Heart left ventricle (tissue), 16 donors: ENCODE results near the gene RAB4A. TPM values are rescaled to one million over a fixed set of nuclear protein-coding genes. Genes with fewer than 3 reads are reported as not detected.

Source experiments
- ATAC-seq, 4 donors: fragments of 200-7000 bp; cut with Tn5 transposase; one replicate each; pipeline ENCODE4 v1.9.1; 2020 to 2022; ENCODE audit warnings: moderate library complexity in 4 of 4, mild to moderate bottlenecking in 3 of 4, moderate number of reproducible peaks in 1 of 4
- DNase-seq, 5 donors: peaks; one replicate each; pipeline ENCODE4 v3.0.0-alpha.2; 2020
- H3K27ac ChIP-seq, 12 donors: fragments of 200-600 bp; sonication (generic) in 4 of 12; one replicate each; pipeline versions ENCODE4 v1.5.0 to v1.8.0; 2016 to 2022; ENCODE audit warnings: mild to moderate bottlenecking in 2 of 12
- H3K27me3 ChIP-seq, 9 donors: fragments of 200-600 bp; sonication (generic) in 2 of 9; one replicate each; pipeline versions ENCODE4 v1.5.1 to v1.8.0; 2016 to 2022; ENCODE audit warnings: mild to moderate bottlenecking in 3 of 9
- H3K36me3 ChIP-seq, 9 donors: fragments of 200-600 bp; sonication (generic) in 2 of 9; one replicate each; pipeline versions ENCODE4 v1.5.0 to v1.8.0; 2018 to 2022; ENCODE audit warnings: mild to moderate bottlenecking in 2 of 9
- H3K4me1 ChIP-seq, 12 donors: fragments of 200-600 bp; sonication (generic) in 4 of 12; one replicate each; pipeline versions ENCODE4 v1.5.0 to v1.8.0; 2016 to 2022; ENCODE audit warnings: mild to moderate bottlenecking in 3 of 12
- H3K4me3 ChIP-seq, 12 donors: fragments of 200-600 bp; sonication (generic) in 4 of 12; one replicate each; pipeline versions ENCODE4 v1.5.0 to v1.8.0; 2017 to 2022; ENCODE audit warnings: mild to moderate bottlenecking in 9 of 12, moderate library complexity in 4 of 12
- H3K9me3 ChIP-seq, 12 donors: fragments of 200-600 bp; sonication (generic) in 4 of 12; one replicate each; pipeline versions ENCODE4 v1.5.0 to v1.8.0; 2016 to 2022; ENCODE audit warnings: mild to moderate bottlenecking in 1 of 12
- CTCF ChIP-seq, 12 donors: fragments of 200-600 bp; sonication (generic) in 4 of 12; IDR thresholded peaks; one replicate each; pipeline versions ENCODE4 v1.5.0 to v1.8.0; 2018 to 2022; ENCODE audit warnings: antibody characterized with exemption in 12 of 12, mild to moderate bottlenecking in 5 of 12
- POLR2A ChIP-seq, 2 donors: fragments of 450-650 bp; IDR thresholded peaks; one replicate each; pipeline ENCODE4 v1.6.1; 2017; ENCODE audit warnings: antibody characterized with exemption in 2 of 2, mild to moderate bottlenecking in 2 of 2, moderate library complexity in 2 of 2
- WGBS, 4 donors: extraction: QIAGEN DNeasy Blood & Tissue Kit in 2 of 4; methylation state at CpG; one replicate each; pipeline versions ENCODE4 v1.1.5 to v1.1.7; 2013 to 2018; 5-methylcytosine and 5-hydroxymethylcytosine counted together
- intact Hi-C, 10 donors: fragments of 100-400 bp; cut with DNase I; formaldehyde crosslinking; loops; one replicate each; pipeline versions ENCODE4 v1.11.1 to v1.14.2; 2022
- polyA plus RNA-seq, 2 donors: library from polyadenylated mRNA; stranded (reverse); fragments of 200-250 nt; gene quantifications; one replicate each; pipeline ENCODE4 v1.2.3, GENCODE V29; 2013
- total RNA-seq, 9 donors: library from RNA; depleted of rRNA in 2 of 9; stranded (reverse); fragments of >200 nt in 2 of 9; fragmentation: NEBNext Ultra II Directional in 3 of 9; extraction: Animal tissue kit (Norgen Biotek cat#: 25700) in 3 of 9; gene quantifications; one replicate each; pipeline versions ENCODE4 v1.1.0 to v1.2.4, GENCODE V29; 2016 to 2023
- donor health status: ischemic (EF 13 %, LVEDD 7.1; RV severe dilation, severe dysfunction).
- donor health status: healthy with polysubstance abuse.
- donor health status: DM: no; HTN: yes; CAD: no.
- donor health status: DM: no; HTN: no; CAD: no.
- donor health status: ischemic (EF 25% LVEDD 6.9; RV normal size, moderate dysfunction).
- donor health status: ischemic (EF 25% LVEDD 5.7; RV mildly dilated, moderate dysfunction).
- donor health status: healthy.
- donor health status: DM: yes; HTN: yes; CAD: no.
- donor health status: ischemic (EF 35%, LVEDD 5.7; RV mildly dilated, moderate dysfunction).
- donor health status: nonischemic (EF 11% LVEDD 7.7; RV severe dilation, severe dysfunction).
- donor health status: DM: yes; HTN: yes; CAD: no.
- donor health status: PGD.
- donor health status: ischemic (EF 29% LVEDD 5.4; RV normal size, mild dysfunction).
- donor health status: nonischemic (EF 23%, LVEDD 6.1; RV moderate dilation, normal function).

The RAB4A gene
- total and polyA plus RNA-seq, 11 donors, result 27.6 to 159 (median 92.2) TPM

DNA sequence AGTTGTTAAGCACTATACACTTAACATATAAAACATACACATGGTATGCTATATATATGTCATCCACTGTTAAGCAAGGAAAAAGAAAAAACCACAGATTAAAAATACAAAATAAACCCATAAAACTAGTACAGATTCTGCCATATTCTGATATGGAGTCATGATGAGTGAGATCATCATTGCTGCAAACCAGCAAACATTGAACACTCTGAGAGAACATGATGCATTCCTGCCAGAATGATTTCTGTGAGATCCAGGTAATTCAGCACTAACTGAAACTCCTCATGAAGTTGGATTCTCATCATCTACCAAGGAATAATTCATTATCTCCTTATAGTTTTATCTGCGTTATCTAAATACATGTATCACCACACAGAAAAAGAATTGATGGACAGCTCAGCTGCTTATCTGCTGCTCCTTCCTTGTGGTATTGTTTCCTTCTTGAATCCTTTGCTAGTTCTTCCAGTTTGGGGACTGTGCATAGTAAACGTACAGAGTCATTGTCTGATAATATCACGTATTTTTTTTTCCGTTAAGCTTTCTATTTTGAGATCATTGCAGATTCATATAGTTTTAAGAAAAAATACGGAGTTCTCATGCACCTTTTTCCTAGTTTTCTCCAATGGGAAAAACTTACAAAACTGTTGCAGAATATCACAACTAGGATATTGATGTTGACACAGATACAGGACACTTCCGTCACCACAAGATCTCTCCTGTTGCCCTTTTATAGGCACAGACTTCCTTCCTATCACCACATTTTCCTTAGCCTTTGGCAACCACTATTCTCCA is 9.3 kb downstream of the RAB4A start:
- Histone ChIP-seq H3K9me3 (peaks cover 0 to 5% (median 0%) of the 10 kb centered on the region in 12 donors), H3K4me1 (peaks cover 0 to 44% (median 15%) of the 10 kb centered on the region in 12 donors), H3K4me3 (no peak overlapping the region), H3K36me3 (no peaks in the 10 kb centered on the region), H3K27ac (no peak overlapping the region), H3K27me3 (no peaks in the 10 kb centered on the region)
- intact Hi-C loops, result no loop called here
- no peak for TF ChIP-seq CTCF (IDR thresholded peaks at IDR 0.05)
- no peak for TF ChIP-seq POLR2A (IDR thresholded peaks at IDR 0.05)
- DNase-seq, result no peak
- WGBS, 4 donors, result 60 to 76% (median 67%) methylated on average over 6 of the region's 6 CpGs
- ATAC-seq, result no peak

- ATAC-seq (no peak), DNase-seq (no peak)
- no peaks in the 10 kb centered on the region for H3K27me3 ChIP-seq
- peaks cover 0 to 43% (median 15%) of the 10 kb centered on the region in 12 donors for H3K4me1 ChIP-seq
- H3K36me3 ChIP-seq, result no peaks in the 10 kb centered on the region
- no peak for TF ChIP-seq CTCF (IDR thresholded peaks at IDR 0.05)
- no peak for TF ChIP-seq POLR2A (IDR thresholded peaks at IDR 0.05)
- no peak overlapping the region for H3K27ac ChIP-seq
- 92 to 97% (median 93%) methylated on average over 3 of the region's 3 CpGs for WGBS, 4 donors
- H3K4me3 ChIP-seq, result no peak overlapping the region
- intact Hi-C loops, result no loop called here
- H3K9me3 ChIP-seq, result peaks cover 0 to 5% (median 0%) of the 10 kb centered on the region in 12 donors
These were observed 10.0 kb downstream of the RAB4A start for GRCh38 chr1:229280921-229281320.

DNA sequence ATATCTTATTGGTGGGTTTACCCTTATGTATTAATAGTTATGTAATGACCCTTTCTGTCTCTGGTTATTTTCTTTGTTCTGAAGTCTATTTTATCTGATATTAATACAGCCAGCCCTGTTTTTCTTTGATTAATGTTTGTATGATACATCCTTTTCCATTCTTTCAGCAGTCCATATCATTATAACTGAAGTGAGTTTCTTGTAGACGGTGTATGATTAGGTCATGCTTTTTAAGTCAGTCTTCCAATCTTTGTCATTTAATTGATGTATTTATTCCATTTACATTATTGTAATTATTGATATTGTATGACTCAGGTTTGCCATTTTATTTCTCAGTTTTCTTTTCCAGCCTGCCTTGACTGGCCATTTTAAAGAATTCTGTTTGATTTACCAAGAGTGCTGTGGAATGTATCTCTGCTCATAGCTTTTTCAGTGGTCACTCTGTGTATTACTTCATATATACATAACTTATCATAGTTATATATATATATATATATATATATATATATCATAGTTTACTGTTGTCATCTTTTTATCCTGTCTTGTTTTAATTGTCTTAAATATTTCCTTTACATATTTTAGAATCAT is 10.5 kb downstream of the RAB4A start:
- intact Hi-C loops, result no loop called here
- peaks cover 0 to 5% (median 0%) of the 10 kb centered on the region in 12 donors for H3K9me3 ChIP-seq
- H3K36me3 ChIP-seq, result no peaks in the 10 kb centered on the region
- H3K27ac ChIP-seq, result no peak overlapping the region
- ATAC-seq (no peak), DNase-seq (no peak)
- peaks cover 0 to 43% (median 18%) of the 10 kb centered on the region in 12 donors for H3K4me1 ChIP-seq
- no peaks in the 10 kb centered on the region for H3K27me3 ChIP-seq
- no peak overlapping the region for H3K4me3 ChIP-seq
- WGBS, 4 donors, result 84 to 99% (median 92%) methylated on average over 1 of the region's 1 CpG
- TF ChIP-seq POLR2A (IDR thresholded peaks at IDR 0.05) (no peak), CTCF (IDR thresholded peaks at IDR 0.05) (peak in 1 of 12 donors; percentile 16)

GRCh38 chr1:229282295-229282823 is 11.4 kb downstream of the RAB4A start:
- TF ChIP-seq POLR2A (IDR thresholded peaks at IDR 0.05), result no peak
- no peak for TF ChIP-seq CTCF (IDR thresholded peaks at IDR 0.05)
- intact Hi-C loops, result no loop called here
- ATAC-seq, result no peak
- WGBS, 4 donors, result 85 to 88% (median 86%) methylated on average over 1 of the region's 1 CpG
- H3K27ac ChIP-seq, result no peak overlapping the region
- H3K27me3 ChIP-seq, result no peaks in the 10 kb centered on the region
- H3K36me3 ChIP-seq, result peaks cover 0 to under 1% (median 0%) of the 10 kb centered on the region in 9 donors
- no peak for DNase-seq
- H3K4me3 ChIP-seq, result no peak overlapping the region
- peaks cover 0 to 5% (median 0%) of the 10 kb centered on the region in 12 donors for H3K9me3 ChIP-seq
- peaks cover 0 to 48% (median 18%) of the 10 kb centered on the region in 12 donors for H3K4me1 ChIP-seq
